ENCODE results near the gene MAGI2. TPM values are rescaled to one million over a fixed set of nuclear protein-coding genes. Genes with fewer than 3 reads are reported as not detected.

The MAGI2 gene
- total RNA-seq, 1 donor: 18.8 TPM

DNA sequence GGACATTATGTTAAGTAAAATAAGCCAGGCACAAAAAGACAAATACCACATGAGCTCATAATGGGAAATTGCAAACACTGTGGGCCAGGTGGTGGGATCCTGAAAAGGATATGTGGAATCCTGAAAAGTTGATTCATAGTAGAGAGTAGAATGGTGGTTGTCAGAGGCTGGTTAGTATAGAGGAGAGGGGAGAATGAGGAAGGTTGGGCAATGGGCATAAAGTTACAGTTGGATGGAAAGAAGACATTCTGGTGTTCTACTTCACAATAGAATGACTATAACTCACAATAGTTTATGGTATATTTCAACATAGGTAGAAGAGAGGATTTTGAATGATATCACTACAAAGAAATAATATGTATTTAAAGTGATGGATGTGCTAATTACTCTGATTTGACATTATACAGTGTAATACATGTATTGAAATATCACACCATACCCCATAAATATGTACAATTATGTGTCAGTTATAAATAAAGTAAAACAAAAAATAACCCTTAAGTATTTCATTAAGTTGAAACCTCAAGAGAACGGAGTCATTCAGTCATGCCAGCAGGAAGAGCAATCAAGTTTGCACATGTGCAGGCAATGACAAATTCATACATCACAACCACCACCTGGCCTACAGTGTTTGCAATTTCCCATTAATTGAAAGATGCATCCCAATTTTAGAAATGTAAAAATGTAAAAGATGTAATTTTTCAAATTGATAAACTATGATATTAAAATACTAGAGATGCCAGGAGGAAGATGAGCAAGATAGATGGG lies 156.7 kb downstream of the MAGI2 start:
- no peaks in the 10 kb centered on the region for H3K9me3 ChIP-seq (ENCODE audit: low read depth, low read length)
- peaks cover 22% of the 10 kb centered on the region for H3K4me1 ChIP-seq (ENCODE audit: insufficient read depth, low read length)
- H4K20me1 ChIP-seq (ENCODE audit: insufficient read depth, low read length): no peaks in the 10 kb centered on the region
- TF ChIP-seq, protein P1, sequence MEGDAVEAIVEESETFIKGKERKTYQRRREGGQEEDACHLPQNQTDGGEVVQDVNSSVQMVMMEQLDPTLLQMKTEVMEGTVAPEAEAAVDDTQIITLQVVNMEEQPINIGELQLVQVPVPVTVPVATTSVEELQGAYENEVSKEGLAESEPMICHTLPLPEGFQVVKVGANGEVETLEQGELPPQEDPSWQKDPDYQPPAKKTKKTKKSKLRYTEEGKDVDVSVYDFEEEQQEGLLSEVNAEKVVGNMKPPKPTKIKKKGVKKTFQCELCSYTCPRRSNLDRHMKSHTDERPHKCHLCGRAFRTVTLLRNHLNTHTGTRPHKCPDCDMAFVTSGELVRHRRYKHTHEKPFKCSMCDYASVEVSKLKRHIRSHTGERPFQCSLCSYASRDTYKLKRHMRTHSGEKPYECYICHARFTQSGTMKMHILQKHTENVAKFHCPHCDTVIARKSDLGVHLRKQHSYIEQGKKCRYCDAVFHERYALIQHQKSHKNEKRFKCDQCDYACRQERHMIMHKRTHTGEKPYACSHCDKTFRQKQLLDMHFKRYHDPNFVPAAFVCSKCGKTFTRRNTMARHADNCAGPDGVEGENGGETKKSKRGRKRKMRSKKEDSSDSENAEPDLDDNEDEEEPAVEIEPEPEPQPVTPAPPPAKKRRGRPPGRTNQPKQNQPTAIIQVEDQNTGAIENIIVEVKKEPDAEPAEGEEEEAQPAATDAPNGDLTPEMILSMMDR (IDR thresholded peaks at IDR 0.05; ENCODE audit: extremely low read depth, low read depth, low read length): no peak
- no peak overlapping the region for H3K4me2 ChIP-seq (ENCODE audit: insufficient read depth, low read length)
- peaks cover 2% of the 10 kb centered on the region for H3K79me2 ChIP-seq (ENCODE audit: insufficient read depth, low read length)
- H2AFZ ChIP-seq (ENCODE audit: low read length): no peak overlapping the region
- H3K4me3 ChIP-seq (ENCODE audit: insufficient read depth, low read length): no peak overlapping the region
- no peak overlapping the region for H3K27ac ChIP-seq (ENCODE audit: low read depth, low read length)
- DNase-seq (ENCODE audit: insufficient read length, low spot score, missing footprints): no peak
- no peaks in the 10 kb centered on the region for H3K27me3 ChIP-seq (ENCODE audit: insufficient read depth, low read length)
- no peaks in the 10 kb centered on the region for H3K36me3 ChIP-seq (ENCODE audit: insufficient read depth, low read length)

GRCh38 chr7:79293655-79294142 lies 159.8 kb downstream of the MAGI2 start:
- peak overlapping the region; percentile 3 for H3K4me2 ChIP-seq (ENCODE audit: insufficient read depth, low read length)
- H3K4me3 ChIP-seq (ENCODE audit: insufficient read depth, low read length): no peak overlapping the region
- H3K27me3 ChIP-seq (ENCODE audit: insufficient read depth, low read length): no peaks in the 10 kb centered on the region
- peak overlapping the region; percentile 44 for H3K27ac ChIP-seq (ENCODE audit: low read depth, low read length)
- no peak overlapping the region for H2AFZ ChIP-seq (ENCODE audit: low read length)
- H3K36me3 ChIP-seq (ENCODE audit: insufficient read depth, low read length): no peaks in the 10 kb centered on the region
- DNase-seq (ENCODE audit: insufficient read length, low spot score, missing footprints): peak; percentile 64
- H3K4me1 ChIP-seq (ENCODE audit: insufficient read depth, low read length): peaks cover 37% of the 10 kb centered on the region
- H3K9me3 ChIP-seq (ENCODE audit: low read depth, low read length): no peaks in the 10 kb centered on the region
- H4K20me1 ChIP-seq (ENCODE audit: insufficient read depth, low read length): no peaks in the 10 kb centered on the region
- TF ChIP-seq, protein P1 (IDR thresholded peaks at IDR 0.05; ENCODE audit: extremely low read depth, low read depth, low read length): no peak
- no peaks in the 10 kb centered on the region for H3K79me2 ChIP-seq (ENCODE audit: insufficient read depth, low read length)

DNA sequence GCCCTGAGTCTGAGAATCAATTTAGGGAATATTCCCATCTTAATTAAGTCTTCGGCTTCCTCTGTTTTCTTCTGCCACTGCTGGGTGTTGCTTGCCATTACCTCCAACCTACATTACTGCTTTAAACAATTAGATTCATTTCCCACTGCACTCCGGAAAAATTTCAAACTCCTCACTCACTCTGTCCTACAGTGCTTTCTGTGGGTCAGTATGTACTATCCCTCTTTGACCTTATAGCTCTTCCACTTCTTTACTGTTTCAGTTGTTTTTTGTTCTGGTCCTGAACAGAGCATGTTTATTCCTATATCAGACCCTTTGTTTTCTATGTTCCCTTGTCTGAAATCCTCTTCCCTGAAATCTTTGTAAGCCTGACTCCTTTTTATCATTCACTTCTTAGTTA lies 160.6 kb downstream of the MAGI2 start:
- Histone ChIP-seq H2AFZ (ENCODE audit: low read length) (no peak overlapping the region), H4K20me1 (ENCODE audit: insufficient read depth, low read length) (no peaks in the 10 kb centered on the region), H3K4me2 (ENCODE audit: insufficient read depth, low read length) (no peak overlapping the region)

DNA sequence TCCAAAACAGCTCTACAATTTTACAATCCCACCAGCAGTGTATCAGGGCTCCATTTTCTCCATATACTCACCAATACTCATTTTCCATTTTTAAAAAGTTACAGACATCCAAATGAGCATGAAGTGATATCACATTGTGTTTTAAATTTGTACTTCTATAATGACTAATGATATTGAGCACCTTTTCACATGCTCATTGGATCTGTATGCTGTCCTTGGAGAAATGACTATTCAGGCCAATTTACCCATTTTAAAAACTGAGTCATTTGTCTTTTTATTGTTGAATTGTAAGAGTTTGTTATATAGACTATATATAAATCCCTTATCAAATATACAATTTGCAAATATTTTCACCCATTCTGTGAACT lies 162.0 kb downstream of the MAGI2 start:
- Histone ChIP-seq H2AFZ (ENCODE audit: low read length) (no peak overlapping the region), H3K27me3 (ENCODE audit: insufficient read depth, low read length) (no peaks in the 10 kb centered on the region), H3K4me1 (ENCODE audit: insufficient read depth, low read length) (peaks cover 37% of the 10 kb centered on the region), H3K9me3 (ENCODE audit: low read depth, low read length) (no peaks in the 10 kb centered on the region), H3K27ac (ENCODE audit: low read depth, low read length) (peak overlapping the region; percentile 20), H3K79me2 (ENCODE audit: insufficient read depth, low read length) (no peaks in the 10 kb centered on the region), H3K4me3 (ENCODE audit: insufficient read depth, low read length) (no peak overlapping the region), H3K4me2 (ENCODE audit: insufficient read depth, low read length) (no peak overlapping the region), H4K20me1 (ENCODE audit: insufficient read depth, low read length) (no peaks in the 10 kb centered on the region), H3K36me3 (ENCODE audit: insufficient read depth, low read length) (no peaks in the 10 kb centered on the region)
- no peak for DNase-seq (ENCODE audit: insufficient read length, low spot score, missing footprints)
- TF ChIP-seq, protein P1 (IDR thresholded peaks at IDR 0.05; ENCODE audit: extremely low read depth, low read depth, low read length): no peak

More for the DNA sequence above, 160.6 kb downstream of the MAGI2 start:
- no peaks in the 10 kb centered on the region for H3K36me3 ChIP-seq (ENCODE audit: insufficient read depth, low read length)
- no peak overlapping the region for H3K4me3 ChIP-seq (ENCODE audit: insufficient read depth, low read length)
- peak; percentile 53 for DNase-seq (ENCODE audit: insufficient read length, low spot score, missing footprints)
- TF ChIP-seq, protein P1 (IDR thresholded peaks at IDR 0.05; ENCODE audit: extremely low read depth, low read depth, low read length): no peak
- no peaks in the 10 kb centered on the region for H3K27me3 ChIP-seq (ENCODE audit: insufficient read depth, low read length)
- no peaks in the 10 kb centered on the region for H3K79me2 ChIP-seq (ENCODE audit: insufficient read depth, low read length)
- H3K27ac ChIP-seq (ENCODE audit: low read depth, low read length): peak overlapping the region; percentile 11
- peaks cover 37% of the 10 kb centered on the region for H3K4me1 ChIP-seq (ENCODE audit: insufficient read depth, low read length)
- no peaks in the 10 kb centered on the region for H3K9me3 ChIP-seq (ENCODE audit: low read depth, low read length)

Data from osteoblast (primary cell).